ENCODE measurements around the gene TMEM121B.

DNA sequence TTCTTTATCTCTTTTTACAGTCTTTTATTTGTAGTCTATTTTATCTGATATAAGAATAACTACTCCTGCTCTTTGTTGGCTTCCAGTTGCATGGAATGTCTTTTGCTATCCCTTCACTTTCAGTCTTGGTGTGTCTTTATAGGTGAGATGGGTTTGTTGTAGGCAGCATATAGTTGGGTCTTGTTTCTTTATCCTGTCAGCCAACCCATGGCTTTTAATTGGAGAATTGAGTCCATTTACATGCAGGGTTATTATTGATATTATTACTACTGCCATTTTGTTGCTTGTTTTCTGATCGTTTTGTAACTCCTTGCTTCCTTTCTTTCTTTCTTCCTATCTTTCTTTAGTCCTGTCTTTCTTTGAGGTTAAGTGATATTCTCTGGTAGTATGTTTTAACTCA is 48.3 kb downstream of the TMEM121B start:
- TF ChIP-seq, protein P1, sequence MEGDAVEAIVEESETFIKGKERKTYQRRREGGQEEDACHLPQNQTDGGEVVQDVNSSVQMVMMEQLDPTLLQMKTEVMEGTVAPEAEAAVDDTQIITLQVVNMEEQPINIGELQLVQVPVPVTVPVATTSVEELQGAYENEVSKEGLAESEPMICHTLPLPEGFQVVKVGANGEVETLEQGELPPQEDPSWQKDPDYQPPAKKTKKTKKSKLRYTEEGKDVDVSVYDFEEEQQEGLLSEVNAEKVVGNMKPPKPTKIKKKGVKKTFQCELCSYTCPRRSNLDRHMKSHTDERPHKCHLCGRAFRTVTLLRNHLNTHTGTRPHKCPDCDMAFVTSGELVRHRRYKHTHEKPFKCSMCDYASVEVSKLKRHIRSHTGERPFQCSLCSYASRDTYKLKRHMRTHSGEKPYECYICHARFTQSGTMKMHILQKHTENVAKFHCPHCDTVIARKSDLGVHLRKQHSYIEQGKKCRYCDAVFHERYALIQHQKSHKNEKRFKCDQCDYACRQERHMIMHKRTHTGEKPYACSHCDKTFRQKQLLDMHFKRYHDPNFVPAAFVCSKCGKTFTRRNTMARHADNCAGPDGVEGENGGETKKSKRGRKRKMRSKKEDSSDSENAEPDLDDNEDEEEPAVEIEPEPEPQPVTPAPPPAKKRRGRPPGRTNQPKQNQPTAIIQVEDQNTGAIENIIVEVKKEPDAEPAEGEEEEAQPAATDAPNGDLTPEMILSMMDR (IDR thresholded peaks at IDR 0.05), result no peak
- TF ChIP-seq POLR2A (IDR thresholded peaks at IDR 0.05), result no peak

Data from right lobe of liver (tissue), 4 donors.